GM19467 (cell line): Measurements from ENCODE around the gene TAS1R1.

Experiments used
- ATAC-seq: cut with Tn5 transposase; IDR thresholded peaks from one replicate; pipeline ENCODE4 v1.9.1; 2021; ENCODE audit warnings: mild to moderate bottlenecking, moderate library complexity; ENCODE audit not compliant: unreplicated experiment

The TAS1R1 gene

DNA sequence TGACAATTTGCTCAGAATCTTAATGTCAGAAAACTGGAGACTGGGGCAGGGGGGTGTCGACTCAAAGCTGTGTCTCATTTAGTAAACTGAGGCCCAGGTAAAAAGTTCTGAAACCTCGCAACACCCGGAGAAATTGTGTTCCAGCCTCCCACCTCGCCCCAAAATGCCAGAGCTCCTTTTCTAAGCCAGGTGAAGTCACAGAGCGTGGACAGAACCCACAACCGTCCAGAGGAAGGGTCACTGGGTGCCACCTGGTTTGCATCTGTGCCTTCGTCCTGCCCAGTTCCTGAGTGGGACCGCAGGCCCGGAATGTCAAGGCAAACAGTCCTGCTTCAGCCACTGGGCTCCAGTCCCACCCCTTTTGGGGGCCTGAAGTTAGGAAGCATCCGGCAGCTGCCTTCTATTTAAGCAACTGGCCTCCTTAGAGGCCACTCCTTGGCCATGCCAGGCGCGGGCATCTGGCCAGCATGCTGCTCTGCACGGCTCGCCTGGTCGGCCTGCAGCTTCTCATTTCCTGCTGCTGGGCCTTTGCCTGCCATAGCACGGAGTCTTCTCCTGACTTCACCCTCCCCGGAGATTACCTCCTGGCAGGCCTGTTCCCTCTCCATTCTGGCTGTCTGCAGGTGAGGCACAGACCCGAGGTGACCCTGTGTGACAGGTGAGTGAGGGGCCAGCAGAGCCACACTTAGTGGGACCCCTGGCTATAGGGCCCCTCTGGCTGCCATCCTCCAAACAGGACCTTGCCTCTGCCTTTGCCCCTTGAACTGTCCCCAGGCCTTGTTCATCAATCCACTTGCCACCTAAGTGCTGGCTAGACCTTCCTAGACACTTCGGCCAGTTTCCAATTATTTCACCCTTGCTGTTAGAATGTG, at the start of gene TAS1R1:
TSS of gene TAS1R1 (plus strand) at position 401 of the 872 bp plus-strand sequence. CDS start at position 468, 67 bp downstream.
- no peak for ATAC-seq

DNA sequence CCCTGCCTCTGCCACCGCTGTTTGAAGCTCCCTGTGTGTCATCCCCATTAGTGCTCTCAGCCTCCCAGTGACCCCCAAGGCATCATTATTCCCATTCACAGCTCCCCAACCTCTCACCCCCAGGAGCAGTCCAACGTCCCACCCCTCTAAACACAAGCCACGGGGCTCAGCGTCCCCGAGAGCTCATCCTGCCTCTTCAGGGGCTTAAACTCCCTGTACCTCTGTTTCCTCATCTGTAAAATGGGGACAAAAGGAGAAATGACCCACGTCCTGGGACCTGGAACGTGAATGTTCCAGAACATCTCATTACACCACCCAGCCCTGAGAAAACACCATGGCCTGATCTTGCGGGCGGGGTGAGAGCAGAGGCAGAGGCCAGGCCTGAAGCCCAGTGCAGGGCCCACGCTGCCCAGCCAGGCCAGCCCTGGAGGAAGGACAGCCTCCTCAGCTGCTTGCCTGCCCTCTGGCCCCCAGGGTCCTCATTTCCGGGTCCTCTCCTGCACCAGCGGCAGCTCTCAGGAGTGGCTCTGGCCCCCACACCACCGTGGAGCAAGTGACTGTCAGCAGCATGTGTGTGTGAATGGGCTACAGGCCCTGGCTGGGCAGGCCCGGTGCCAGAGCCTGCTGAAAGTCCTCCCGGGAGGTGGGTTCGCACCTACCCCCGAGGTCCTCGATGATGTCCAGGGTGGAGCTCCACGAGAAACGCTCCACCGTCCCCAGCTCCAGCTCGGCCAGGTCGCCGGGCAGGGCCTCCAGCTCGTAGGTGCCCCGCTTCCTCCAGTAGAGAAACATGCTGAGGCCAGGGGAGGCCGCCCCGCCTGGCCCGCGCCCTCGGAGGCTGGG, 49.5 kb upstream of the TAS1R1 start:
- ATAC-seq, result no peak

DNA sequence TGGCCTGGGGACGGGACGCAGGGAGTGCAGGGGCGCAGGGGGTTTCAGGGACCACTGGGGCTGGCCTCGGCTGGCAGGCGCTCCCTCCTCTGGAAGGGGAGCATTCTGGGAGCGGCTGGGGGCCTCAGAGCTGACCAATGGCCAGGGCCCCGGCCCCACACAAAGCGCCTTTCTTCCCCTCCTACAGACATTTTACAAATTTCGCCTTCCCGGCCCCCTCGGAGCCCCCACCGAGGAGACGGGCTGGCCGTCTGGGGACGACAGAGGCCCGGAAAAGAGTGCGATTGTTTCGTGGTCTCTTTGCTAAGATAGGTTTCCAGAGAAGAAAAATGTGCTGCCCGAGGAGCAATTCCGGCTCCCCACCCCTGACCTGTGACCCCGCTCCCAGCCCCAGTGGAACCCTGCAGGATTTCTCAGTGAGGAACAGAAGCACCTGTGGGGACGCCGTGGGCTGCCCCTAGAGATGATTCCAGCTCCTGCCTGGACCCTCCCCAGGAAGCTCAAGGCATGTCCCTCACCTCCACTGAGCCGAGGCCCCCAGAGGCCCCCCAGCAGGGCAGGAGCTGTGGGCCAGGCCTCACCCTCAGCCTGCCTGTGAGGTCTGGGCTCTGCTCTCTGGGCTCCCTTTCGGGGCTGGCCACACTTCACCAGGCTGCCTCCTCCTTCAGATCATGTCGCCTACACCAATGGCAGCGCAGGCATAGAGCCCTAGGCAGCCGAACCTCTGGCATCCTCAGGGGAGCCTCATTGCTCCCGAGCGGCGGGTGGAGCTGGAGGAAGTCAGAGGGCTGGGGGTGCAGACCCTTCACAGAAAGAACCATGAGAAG, 48.7 kb upstream of the TAS1R1 start:
- ATAC-seq, result no peak

DNA sequence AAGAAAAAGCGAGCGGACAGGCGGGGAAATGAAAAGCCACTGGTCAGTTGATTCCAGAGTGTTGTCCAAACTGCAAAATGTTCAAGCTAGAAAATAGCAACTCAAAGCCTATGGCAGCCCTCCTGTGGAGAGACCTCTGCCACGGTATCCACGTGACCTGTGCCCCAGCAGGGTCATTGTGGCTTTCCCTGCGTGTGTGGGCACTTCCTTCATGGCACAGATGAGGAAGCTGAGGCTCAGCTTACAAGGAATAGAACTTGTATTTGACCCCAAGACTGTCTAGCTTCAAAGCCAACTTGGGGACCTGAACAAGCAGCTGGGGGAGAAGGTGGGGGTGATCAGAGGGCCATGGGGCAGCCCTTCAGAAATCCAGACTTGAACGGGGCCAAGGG, 48.1 kb upstream of the TAS1R1 start:
- ATAC-seq, result no peak

DNA sequence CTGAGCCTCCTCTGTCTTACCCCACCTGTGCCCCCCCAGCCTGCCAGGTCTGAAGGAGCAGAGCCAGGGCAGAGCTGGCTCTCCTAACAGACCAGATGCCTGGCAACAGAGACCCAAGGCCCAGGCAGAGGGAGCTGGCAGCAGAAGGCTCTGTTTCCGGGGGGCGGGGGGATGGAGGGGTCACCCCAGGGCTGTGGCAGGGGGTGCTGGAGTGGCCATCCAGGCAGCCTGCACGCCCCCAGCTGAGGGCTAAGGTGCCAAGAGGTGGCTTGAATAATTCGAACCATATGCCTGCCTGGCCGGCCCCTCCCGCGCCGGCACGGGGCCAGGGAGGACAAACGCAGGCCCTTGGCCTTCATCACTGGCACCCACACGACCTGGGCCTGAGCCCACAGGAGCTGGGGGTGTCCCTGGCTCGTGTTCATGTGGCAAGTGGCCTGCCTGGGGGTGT, 47.6 kb upstream of the TAS1R1 start:
- no peak for ATAC-seq

DNA sequence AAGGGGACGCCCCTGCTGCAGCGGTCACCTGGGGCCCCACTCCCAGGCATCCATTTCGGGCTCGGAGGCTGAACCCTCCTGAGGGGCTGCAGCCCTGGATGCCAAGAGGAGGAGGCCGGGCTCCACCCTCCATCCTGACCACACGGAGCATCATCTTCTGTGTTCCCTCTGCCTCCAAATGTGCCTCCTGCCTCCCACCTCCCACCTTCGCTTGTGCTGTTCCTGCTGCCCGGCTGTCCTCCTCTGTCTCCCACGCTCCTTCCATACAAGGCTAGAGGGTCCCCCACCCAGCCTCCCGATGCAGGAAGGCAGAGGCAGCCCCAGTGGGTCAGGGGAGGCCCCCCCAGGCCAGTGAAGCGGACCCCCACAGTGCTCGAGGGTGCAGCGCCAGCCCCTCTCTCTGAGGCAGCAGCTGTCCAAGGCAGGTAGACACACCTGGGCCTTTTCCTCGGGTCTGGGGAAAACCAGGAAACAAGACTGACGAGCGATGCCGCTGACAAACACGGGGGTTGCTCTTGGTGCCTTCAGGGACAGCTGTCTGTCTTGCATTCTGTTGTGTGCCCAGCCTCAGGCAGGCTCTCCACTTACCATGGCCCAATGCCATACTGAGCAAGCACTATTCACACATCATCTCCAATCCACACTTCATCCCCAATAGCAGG, 46.8 kb upstream of the TAS1R1 start:
- no peak for ATAC-seq

DNA sequence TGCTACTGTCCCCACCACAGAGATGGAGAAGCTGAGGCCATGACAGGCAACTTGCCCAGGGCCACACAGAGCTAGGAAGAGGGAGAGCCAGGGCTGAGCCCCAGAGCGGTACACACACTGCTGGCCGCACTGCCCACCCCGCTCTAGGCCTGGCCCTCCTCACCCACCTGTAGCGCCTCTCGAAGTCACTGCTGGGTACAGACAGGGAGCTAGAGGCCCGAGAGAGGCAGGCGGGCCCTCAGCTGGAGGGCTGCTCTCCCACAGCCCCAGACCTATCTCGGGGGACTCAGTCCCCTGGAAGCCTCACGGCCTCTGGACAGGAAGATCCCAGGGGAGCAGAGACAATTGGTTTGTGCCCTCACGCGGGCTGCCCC, 46.3 kb upstream of the TAS1R1 start:
- no peak for ATAC-seq

DNA sequence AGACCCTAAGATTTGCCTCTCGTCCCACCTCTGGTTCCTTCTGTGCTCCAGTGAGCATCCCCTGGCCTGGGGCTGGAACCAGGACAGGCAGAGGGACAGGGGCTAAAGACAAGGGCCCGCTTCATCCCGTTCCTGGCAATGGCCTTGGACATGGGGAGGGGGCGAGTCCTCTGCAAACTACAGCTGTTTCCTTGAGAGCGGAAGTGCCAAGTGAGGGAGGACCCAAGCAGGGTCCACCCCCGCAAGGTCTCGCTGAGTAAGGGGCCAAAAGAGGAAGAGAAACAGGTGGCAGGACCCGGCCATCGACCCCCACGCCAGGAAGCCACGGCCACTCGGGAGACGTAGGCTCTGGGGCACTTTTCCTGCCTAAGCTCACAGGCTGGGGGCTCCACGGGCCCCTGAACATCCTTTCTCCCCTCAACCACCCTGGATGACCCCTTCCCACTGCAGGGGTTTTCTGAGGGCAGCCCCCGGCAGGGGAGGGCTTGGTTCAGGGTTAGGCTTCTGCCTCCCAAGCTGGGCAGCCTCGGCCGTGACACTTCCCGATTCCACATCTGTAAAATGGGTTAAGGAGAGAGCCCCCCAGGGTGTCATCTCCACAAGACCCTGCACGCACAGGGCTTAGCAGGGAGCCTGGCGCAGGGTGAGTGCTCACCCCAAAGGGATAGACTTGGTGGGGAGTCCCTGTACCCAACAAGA, 45.7 kb upstream of the TAS1R1 start:
- no peak for ATAC-seq

DNA sequence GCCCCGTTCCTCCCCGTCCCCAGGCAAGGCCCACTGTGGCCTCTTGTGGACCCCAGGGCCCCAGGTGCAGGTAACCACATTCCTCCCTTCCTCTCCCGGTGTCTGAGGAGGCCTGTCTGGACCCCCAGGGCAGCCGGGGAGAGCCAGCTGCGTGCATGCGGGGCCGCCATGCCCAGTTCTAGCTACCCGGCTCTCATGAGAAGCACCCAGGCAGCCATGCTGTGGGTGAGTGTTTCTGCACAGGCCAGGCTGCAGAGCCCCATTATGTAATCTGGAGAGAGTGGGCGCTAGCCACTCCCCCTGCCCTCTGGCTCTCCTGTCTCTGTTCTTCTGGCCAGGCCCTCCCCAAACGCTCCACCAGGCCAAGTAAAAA, 45.2 kb upstream of the TAS1R1 start:
- ATAC-seq, result no peak

DNA sequence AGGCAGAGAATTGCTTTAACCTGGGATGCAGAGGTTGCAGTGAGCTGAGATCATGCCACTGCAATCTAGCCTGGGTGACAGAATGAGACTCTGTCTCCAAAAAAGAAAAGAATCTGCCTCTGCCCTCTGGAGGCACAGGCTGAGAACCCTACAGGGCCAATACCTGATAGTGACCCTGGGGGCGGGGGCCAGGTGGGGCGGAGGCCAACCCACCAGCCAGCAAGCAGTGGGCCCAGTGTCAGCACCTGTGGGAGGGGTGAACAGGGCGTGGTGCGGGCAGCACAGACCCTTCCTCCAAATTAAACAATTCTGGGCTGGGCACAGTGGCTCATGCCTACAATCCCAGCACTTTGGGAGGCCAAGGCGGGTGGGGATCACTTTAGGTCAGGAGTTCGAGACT, 44.6 kb upstream of the TAS1R1 start:
- no peak for ATAC-seq

DNA sequence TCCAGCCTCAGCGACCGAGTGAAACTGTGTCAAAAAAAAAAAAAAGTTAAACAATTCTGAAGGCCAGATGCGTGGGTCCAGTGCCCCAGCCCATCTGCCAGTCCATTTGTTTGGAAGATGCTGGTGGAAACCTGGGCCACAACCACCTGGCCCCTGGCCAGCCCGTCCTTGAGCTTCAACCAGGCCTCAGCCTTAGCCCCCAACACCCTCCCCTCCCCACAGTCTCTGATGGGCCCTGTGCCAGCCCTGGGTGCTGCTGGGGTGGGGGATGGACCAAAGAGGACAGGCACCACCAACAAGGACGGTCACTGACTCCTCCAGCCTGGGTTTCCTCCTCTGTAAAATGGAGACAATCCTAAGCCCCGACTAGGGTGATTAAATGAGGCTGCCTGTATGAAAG, 44.1 kb upstream of the TAS1R1 start:
- ATAC-seq, result no peak

DNA sequence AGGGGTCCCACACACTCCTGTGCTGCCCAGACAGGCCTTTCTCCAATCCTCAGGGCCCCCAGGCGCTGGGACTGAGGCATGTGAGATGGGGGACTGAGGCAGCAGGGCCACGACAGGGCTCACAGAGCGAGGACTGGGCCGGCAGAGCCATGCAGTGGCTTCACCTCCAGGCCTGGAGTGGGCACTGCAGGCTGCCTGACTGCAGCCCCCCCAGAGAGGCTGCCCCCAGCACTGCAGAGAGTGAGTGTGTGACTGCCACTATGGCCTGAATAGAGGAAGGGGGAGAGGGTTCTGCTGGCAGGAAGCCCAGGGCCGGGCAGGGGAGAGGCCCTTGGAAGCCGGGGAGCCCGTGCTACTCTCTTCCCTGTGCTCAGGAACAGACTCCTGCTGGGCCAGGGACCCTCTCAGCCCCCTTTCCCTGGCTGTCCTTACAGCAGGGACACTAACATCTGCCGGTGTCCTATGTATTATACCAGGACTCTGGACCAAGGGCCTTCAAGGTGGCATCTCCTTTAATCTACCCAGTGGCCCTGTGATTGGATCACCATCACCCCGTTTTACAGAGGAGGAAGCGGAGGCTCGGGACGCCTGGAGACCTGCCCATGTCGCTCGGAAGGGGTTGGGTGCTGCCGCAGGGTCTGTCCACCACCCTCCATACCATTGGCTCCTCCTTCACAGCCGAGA, 43.4 kb upstream of the TAS1R1 start:
- no peak for ATAC-seq

DNA sequence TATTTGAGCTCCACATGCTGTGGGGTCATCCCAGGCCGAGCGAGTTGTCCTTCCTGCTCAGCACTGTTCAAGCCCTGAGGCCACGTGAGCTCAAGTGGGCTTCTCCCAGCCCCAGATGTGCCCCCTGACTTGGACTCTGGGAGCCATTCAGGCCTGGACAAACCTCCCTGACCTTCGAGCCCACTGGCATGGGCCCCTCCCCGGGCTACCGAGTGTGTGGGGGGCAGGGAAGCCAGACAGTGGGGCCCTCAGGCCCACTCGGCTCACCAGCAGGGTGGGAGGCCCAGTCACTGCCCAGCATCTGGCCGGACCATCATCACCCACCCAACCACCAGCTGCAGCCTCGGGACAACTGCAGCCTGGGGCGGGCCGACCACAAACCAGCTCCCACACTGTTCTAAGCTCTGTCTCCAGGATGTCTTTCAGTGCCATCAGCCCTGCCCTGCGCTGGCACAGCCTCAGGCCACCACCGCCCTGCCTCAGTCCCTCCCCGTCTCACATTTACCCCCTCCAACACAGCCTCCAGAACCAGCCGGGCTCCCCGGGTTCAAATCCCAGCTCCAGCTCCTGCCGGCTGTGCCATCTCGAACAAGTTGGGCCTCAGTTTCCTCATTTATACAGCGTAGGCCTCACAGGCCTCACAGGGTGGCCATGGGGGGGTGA, 42.7 kb upstream of the TAS1R1 start:
- no peak for ATAC-seq

DNA sequence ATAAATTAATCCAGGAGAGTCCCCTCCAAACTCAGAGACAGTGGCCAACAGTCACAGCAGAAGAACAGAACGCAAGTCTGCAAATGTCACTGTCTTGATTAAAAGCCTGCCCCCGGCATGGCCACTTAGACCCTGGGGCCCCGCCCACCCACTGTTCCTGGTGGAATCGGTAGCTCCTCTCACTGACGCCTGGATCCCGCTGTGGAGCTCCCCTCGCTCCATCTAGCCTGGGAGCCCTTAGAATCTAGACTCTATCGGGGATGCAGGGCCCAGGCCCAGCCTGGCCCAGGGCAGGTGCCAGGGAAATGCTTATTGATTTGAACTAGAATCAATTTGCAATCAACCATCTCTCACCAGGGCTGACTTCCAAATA, 42.2 kb upstream of the TAS1R1 start:
- no peak for ATAC-seq

DNA sequence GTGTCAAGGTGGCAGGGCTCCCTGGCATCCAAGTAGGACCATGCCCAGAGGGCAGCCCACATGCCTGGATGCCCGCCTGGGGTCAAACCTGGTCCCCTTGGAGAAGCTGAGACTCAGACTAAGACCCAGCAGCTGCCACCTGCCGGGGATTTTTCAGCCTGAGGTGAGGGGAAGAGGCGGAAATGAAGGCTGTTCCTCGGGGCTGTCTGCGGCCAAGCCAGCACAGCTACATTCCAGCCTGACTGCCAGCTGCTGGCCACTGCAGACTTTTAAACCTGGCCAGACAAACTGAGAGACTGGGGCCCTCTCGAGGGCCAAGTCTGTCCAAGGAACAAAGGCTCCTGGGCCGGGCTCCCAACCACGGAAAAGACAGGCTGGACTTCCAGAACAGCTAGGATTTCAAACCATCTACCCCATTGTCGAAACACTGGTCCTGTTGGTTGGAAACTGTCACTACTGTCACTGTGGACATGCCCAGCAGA, 41.7 kb upstream of the TAS1R1 start:
- ATAC-seq, result no peak

DNA sequence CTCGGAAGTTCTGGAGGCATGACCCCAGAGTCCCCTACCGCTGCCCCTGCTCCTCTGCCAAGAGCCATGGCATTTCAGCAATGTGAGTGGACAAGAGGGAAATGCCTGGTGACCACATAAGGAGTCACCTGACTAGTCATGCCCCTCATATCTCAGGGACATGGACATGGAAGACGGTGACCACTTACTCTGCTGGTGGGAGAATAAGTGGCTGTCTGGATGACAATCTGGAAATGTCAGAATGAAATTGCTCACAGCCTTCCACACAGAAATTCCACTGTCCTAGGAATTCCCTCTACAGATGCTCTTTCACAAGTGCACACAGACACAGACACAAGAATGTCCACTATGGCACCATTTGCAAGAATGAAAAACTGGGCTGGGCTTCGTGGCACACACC, 39.3 kb upstream of the TAS1R1 start:
- ATAC-seq, result no peak

DNA sequence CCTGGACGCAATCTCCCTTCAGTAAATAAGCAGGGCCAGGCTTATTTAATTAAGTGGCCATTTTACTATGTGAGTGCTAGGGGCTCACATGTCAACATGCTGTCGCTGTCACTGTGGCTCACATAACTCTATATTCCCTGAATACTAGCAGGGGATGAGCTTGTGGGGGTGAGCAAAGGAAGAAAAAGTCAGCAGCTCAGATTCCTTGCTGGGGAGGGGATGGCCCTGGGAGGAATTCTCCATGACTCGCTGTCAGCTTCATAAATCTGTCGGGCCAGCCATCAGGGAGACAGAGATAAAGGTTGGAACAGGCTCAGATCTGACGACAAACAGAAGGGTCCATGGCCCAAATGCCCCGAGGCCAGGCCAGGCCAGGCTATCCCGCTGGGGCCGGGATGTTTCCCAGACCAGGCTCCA, 37.7 kb upstream of the TAS1R1 start:
- ATAC-seq, result no peak

DNA sequence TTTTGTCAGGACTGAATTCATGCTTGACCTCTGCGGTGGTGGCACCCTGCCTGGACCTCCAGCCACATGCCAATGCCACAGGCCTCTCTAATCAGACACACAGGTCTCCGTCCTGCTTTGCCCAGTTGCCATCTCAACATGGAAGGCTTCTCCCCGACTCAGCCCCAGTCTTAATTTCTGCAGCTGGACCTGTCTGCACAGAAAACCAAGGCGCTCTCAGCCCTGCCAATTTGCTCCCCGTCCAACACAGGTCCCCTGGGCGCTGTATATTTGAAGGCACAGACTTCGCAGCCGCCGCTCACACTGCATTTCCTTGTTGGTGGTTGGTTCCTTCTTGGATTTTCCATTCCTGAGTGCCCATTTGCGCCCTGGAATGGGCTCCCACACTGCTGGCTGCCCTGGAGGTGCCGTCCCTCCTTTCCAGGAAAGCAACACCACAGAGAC, 35.6 kb upstream of the TAS1R1 start:
- no peak for ATAC-seq
